ENCODE measurements around the gene TUBG1. TPM values are rescaled to one million over a fixed set of nuclear protein-coding genes. Genes with fewer than 3 reads are reported as not detected.

TUBG1 gene
- total and polyA plus RNA-seq, 2 of the 8 experiments (the other 6 are each of a cell fraction or from before 2014, with no cell fraction given), result 109 to 208 TPM

- DNase-seq (ENCODE audit: low read depth in 1 of 2, low spot score in 2 of 2) (peak in 1 of 2 experiments; percentile 49), FAIRE-seq (no peak)
- no peak overlapping the region for H3K18ac ChIP-seq (ENCODE audit: extremely low read depth, low read length)
- no peaks in the 10 kb centered on the region for H3K27me3 ChIP-seq (replicated peaks in 1 of 4; ENCODE audit: control insufficient read depth in 3 of 4, extremely low read depth in 1 of 4, insufficient read depth in 3 of 4, low read length in 3 of 4)
- peaks cover 0 to 4% (median 4%) of the 10 kb centered on the region in 4 experiments; a peak in 3 of 7 replicates for H3K4me1 ChIP-seq (replicated peaks in 1 of 4; ENCODE audit: control insufficient read depth in 3 of 4, insufficient read depth in 4 of 4, low read length in 3 of 4)
- no peak overlapping the region for H3K9ac ChIP-seq (replicated peaks in 1 of 4; ENCODE audit: extremely low read depth in 1 of 4, low read depth in 3 of 4, low read length in 3 of 4)
- no peak overlapping the region for H3K27ac ChIP-seq (ENCODE audit: low read depth, low read length)
- no peak overlapping the region for H4K91ac ChIP-seq (replicated peaks; ENCODE audit: insufficient read length, low read length)
- H2BK12ac ChIP-seq (ENCODE audit: low read depth, low read length), result 0 out of 2 replicates have a peak overlapping the region, but pooled peaks have one; percentile 50
- no peaks in the 10 kb centered on the region for H3K23me2 ChIP-seq (ENCODE audit: low read depth, low read length)
- H2AFZ ChIP-seq (ENCODE audit: low read length), result no peak overlapping the region
- H3K36me3 ChIP-seq (ENCODE audit: control insufficient read depth in 2 of 4, insufficient read depth in 4 of 4, low read length in 3 of 4), result peaks cover 17 to 29% (median 25%) of the 10 kb centered on the region in 4 experiments; a peak in 7 of 8 replicates
- no peak overlapping the region; the same call in 1 of the 2 replicates for H2BK5ac ChIP-seq (ENCODE audit: low read depth, low read length)
- no peak overlapping the region for H4K8ac ChIP-seq (ENCODE audit: extremely low read depth, insufficient read depth, low read length)
- peak overlapping the region in 1 of 2 experiments; percentile 26; a peak in 1 of 4 replicates for H3K4me2 ChIP-seq (ENCODE audit: insufficient read depth in 1 of 2, low read depth in 2 of 2, low read length in 2 of 2)
- H3K14ac ChIP-seq (ENCODE audit: insufficient read length), result no peak overlapping the region
- no peak overlapping the region for H3K4me3 ChIP-seq (ENCODE audit: extremely low read depth in 1 of 4, insufficient read depth in 2 of 4, low read depth in 3 of 4, low read length in 4 of 4)
- no peaks in the 10 kb centered on the region for H3K79me2 ChIP-seq (ENCODE audit: control insufficient read depth in 1 of 2, insufficient read depth in 2 of 2, low read length in 2 of 2)
- H2BK20ac ChIP-seq (ENCODE audit: low read length), result 0 out of 2 replicates have a peak overlapping the region, but pooled peaks have one; percentile 48
- H3K23ac ChIP-seq (ENCODE audit: insufficient read length), result no peak overlapping the region
- no peaks in the 10 kb centered on the region for H3K9me3 ChIP-seq (ENCODE audit: insufficient read depth in 2 of 2, low read depth in 1 of 2, low read length in 1 of 2)
- 0 out of 2 replicates have a peak overlapping the region, but pooled peaks have one; percentile 1 for H2BK15ac ChIP-seq (ENCODE audit: low read length)
- no peak overlapping the region for H2BK120ac ChIP-seq (replicated peaks; ENCODE audit: low read depth, low read length)
- ChIA-PET POLR2A (ENCODE audit: partially characterized antibody) (interaction anchor here (0.6 to 1.9 kb wide), 14 partner anchors 8 to 514 kb away, joined by 3 to 12 read pairs (median 4); partner anchors contain the start of genes PSMC3IP, RETREG3, TUBG1 and TUBG2), CTCF (ENCODE audit: partially characterized antibody) (interaction anchor here (0.9 to 3.8 kb wide), 15 partner anchors 9 to 73 kb away, joined by 3 to 37 read pairs (median 5); partner anchors contain the start of genes RETREG3 and TUBG1)
- H3K79me1 ChIP-seq (ENCODE audit: low read depth, low read length), result no peaks in the 10 kb centered on the region
- H2AK5ac ChIP-seq (ENCODE audit: low read depth, low read length), result no peak overlapping the region
- H4K5ac ChIP-seq (ENCODE audit: insufficient read length, low read depth, low read length), result no peak overlapping the region
- H3K4ac ChIP-seq (replicated peaks; ENCODE audit: insufficient read length, low read depth, low read length), result no peak overlapping the region
- no peak overlapping the region for H3K56ac ChIP-seq (replicated peaks; ENCODE audit: insufficient read length, low read depth, low read length)
- H4K20me1 ChIP-seq (replicated peaks in 1 of 2; ENCODE audit: control insufficient read depth in 1 of 2, insufficient read depth in 2 of 2, low read length in 2 of 2), result peaks cover 0 to 2% of the 10 kb centered on the region in 2 experiments
- WGBS, 2 experiments (ENCODE audit: extremely low coverage in 1 of 2, insufficient coverage in 1 of 2, insufficient read length in 1 of 2, insufficient replicate concordance in 2 of 2, low coverage in 1 of 2, low lambda C conversion rate in 2 of 2, missing lambda C conversion rate in 1 of 2), result 82% methylated on average over 4 of the region's 4 CpGs; no CpG with 5 or more reads in 1 of the 2 experiments
- TF ChIP-seq YY1 (IDR thresholded peaks at IDR 0.05; ENCODE audit: low read depth, low read length) (no peak), TBP (IDR thresholded peaks at IDR 0.05; ENCODE audit: low read depth, low read length) (no peak), SUZ12 (IDR thresholded peaks at IDR 0.05; ENCODE audit: low read length) (no peak), CBX8 (IDR thresholded peaks at IDR 0.05; ENCODE audit: borderline replicate concordance, low read depth, low read length) (no peak), TEAD4 (IDR thresholded peaks at IDR 0.05; ENCODE audit: low read depth, low read length) (no peak), ATF3 (IDR thresholded peaks at IDR 0.05; ENCODE audit: insufficient read depth, low read depth, low read length) (no peak), HDAC6 (IDR thresholded peaks at IDR 0.05; ENCODE audit: low read depth, low read length) (no peak), SIN3A (conservative IDR thresholded peaks at IDR 0.05 in 1 of 2, IDR thresholded peaks at IDR 0.05 in 1 of 2; ENCODE audit: low read depth in 1 of 2, low read length in 2 of 2) (no peak), CREB1 (IDR thresholded peaks at IDR 0.05) (no peak), JUN (IDR thresholded peaks at IDR 0.05; ENCODE audit: low read depth, low read length) (no peak), SP2 (IDR thresholded peaks at IDR 0.05; ENCODE audit: low read length) (no peak), SP4 (IDR thresholded peaks at IDR 0.05; ENCODE audit: low read length) (no peak), EZH2 (IDR thresholded peaks at IDR 0.05; ENCODE audit: low read depth, low read length, severe bottlenecking) (no peak)
These were observed 8.5 kb downstream of the TUBG1 start for GRCh38 chr17:42617956-42618431.

Measured in H1 (cell line).